HG03196 (cell line): ENCODE data around the gene DMRTB1.
"Not testable (repeated sequence)": the region's sequence is repeated elsewhere in the genome, so short reads cannot be mapped to it uniquely, and the experiment has no call there.

Experiments
- ATAC-seq: cut with Tn5 transposase; IDR thresholded peaks from one replicate; pipeline ENCODE4 v1.9.1; 2021; ENCODE audit not compliant: unreplicated experiment

The DMRTB1 gene

DNA sequence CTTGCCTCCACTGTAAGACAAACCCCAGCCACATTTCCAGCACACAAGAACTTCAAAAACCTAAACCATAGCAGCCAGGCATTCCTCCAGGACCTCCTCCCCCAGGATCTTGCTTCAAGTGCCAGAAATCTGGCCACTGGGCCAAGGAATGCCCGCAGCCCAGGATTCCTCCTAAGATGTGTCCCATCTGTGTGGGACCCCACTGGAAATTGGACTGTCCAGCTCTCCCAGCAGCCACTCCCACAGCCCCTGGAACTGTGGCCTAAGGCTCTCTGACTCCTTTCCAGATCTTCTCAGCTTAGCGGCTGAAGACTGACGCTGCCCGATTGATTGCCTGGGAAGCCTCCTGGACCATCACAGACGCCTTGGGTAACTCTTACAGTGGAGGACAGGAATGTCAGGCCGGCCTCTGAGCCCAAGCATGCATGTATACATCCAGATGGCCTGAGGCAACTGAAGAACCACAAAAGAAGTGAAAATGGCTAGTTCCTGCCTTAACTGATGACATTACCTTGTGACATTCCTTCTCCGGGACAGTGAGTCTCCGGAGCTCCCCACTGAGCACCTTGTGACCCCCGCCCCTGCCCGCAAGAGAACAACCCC lies 24.7 kb upstream of the DMRTB1 start:
- not testable (repeated sequence) for ATAC-seq

DNA sequence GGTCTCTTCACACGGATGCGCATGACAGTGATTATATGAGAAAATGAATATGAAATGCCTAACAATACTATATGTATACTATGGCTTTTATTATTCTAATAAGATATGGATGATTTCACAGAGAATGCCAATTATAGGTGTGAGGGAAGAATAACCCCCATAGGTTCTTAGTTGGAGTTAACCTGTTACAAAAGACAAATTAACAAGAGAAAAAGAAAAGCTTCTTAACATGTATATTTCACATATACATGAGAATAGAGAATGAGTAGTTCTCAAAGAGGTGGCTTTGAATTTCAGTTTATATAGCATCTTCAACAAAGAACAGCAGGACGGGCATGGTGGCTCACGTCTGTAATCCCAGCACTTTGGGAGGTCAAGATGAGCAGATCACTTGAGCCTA lies 24.0 kb upstream of the DMRTB1 start:
- ATAC-seq = no peak

DNA sequence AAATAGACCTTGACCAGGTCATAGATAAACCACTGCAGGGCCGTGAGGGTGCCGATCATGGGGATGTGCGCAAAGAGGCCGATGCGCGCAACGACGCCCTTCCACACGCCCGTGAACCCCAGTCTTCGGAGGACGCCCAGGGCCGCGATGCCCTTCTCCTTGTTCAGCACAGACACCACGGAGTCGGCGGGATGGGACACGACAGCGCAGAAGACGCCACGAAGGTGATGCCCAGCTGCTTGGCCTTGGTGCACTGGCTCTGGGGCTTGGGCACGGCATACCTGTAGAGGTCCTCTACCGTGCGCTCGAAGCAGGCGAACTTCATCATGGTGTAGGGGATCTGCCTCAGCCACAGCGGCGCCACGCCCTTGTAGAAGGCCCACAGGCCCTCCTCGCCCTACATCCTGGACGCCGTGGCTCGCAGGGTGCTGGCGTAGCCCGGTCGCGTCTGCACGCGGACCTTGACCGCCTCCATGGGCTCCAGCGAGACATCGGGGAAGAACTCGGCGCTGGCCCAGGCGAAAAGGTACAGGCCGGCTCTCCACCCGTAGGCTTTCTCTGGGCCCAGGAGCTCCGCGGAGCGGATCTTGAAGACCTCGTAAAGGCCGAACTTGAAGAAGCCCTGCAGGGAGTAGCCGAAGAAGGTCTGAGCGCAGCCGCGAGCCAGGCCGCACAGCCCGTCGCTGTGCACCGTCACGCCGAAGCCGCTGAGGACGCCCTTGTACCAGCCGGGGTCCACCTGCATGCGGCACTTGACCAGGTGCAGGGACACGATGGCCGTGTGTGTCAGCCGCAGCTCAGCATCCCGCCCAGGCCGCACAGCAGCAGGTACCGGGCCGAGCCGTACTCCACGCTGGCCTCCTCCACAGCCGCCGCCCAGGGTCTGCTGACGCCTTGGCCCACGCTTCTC lies 20.5 kb upstream of the DMRTB1 start:
- ATAC-seq = no peak

DNA sequence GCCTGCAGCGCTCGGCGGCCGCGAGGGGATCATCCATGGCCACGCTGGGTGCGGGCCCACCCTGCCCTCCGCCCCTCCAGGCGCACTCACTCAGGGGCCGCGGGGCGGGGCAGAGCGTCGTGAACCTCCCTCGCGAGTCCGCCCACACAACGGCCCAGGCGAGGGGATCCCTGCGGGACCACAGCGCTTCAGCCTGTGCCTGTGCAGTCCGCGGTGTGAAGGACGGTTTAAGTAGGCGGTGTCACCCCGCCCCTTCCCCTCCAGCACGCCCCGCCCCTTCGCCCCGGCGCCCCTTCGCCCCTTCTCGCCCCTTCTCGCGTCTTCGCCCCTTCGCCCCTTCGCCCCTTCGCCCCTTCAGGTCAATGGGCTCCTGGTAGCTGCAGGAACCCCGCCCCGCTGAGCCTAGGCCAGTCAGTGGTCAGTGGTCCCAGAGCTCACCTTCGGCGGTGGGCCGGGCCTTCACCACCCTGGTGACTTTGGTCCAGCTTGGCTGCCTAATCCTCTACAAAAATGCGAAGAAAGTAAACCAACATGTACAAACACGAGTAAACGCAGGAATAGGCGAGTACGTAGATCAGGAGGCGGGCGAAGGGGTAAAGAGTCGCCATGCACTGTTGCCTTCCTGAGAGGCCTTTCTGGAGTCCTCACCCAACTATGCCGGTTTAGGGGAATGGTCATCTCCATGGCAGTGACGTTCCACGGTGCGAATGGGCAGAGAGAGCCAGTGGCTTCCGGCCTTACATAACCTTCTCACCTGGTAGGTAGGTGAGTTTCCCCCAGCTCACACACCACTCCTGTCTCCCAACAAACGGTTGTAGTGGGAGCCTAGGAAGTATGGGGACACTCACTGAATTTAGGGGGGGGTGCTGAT lies 19.6 kb upstream of the DMRTB1 start:
- ATAC-seq = no peak

DNA sequence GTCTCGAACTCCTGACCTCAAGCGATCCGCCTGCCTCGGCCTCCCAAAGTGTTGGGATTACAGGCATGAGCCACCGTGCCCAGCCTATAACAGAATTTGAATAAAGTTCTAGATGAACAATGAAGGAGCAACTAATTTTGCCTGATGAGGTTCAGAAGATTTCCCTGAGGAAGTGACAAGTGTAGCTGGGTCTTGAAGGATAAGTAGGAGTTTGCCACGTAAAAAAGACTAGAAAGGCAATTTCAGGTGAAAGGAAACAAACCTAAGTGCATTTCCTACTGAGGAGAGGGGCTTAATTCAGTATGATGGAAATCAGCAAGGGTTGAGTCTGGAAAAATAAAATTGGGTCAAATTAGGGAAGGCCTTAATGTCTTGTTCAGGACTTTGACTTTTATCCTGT lies 18.6 kb upstream of the DMRTB1 start:
- no peak for ATAC-seq

DNA sequence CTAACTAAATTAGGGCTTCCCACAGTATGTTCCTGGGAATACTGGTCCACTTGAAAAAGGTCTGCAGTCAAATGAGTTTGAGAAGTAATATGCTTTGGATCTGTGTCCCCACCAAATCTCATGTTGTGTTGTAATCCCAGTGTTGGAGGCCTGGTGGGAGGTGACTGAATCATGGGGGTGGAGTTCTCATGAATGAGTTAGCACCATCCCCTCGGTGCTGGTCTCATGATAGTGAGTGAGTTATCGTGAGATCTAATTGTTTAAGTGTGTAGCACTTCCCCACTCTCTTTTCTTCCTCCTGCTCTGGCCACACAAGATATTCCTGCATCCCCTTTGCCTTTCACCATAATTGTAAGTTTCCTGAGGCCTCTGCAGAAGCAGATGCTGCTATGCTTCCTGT lies 16.9 kb upstream of the DMRTB1 start:
- ATAC-seq = no peak

DNA sequence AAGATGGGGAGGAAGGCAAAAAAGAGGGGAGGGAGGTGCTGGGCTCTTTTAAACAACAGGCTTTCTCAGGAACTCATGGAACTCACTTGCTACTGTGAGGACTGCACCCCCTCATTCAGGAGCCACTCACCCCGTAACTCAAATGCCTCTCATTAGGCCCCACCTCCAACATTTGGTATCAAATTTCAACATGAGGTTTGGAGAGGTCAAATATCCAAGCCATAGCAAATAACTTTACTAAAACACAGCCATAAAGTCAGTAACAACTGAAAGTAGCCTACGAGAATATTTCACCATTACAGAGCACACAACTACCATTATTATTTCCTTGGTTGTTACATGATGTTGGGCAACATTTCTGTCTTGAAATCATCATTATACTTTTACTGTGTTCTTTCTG lies 13.1 kb upstream of the DMRTB1 start:
- no peak for ATAC-seq

DNA sequence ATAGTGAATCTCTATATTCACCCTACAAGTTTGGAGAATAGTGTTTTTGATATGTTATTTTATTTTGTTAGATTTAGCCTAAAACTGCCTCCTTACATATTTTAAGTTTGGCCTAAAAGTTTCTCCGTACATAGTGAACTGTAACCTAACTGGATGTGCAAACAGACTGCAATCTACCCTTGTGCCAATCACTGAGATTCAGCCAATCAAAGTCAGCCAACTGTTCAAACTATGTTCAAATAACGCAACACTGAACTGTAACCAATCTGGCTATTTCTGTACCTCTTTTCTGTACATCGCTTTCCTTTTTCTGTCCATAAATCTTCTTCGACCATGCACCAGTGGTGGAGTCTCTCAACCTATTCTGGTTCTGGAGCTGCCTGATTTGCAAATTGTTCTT lies 11.8 kb upstream of the DMRTB1 start:
- no peak for ATAC-seq

DNA sequence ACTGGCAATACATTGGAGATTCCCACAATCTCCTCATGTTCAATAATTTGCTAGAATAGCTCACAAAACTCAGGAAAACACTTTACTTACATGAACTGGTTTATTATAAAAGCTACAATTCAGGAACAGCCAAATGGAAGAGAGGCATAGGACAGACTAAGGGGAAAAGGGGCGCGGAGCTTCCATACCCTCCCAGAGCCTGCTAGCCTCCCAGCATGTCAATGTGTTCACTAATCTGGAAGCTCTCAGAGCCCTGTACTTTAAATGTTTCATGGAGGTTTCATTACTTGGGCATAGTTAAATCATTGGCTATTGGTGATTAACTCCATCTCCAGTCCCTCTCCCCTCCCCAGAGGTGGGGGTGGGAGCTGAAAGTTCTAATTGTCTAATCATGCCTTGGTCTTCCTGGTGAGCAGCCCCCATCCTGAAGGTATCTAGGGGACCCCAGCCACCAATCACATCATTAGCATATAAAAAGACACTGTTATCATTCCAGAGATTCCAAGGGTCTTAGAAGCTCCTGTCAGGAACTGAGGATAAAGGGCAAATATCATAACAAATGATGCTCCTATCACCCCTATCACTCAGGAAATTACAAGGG lies 10.9 kb upstream of the DMRTB1 start:
- no peak for ATAC-seq

DNA sequence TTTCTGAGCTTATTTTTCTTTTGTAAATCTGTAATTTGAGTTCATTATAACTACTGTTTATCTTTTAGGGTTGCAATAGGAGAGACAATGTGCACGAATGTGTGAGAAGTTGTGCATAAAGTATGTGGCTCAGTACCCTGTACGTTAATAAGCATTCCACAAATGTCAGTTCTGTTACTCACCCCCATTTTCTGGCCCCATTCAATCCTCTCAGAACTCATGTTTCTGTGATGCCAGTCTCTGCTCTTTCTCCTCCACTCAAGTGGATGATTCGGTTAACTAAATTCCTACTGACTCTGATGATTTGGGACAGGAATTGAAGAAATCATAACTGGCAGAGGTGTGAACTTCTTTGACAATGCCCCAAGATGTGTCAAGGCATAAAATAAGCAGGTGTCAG lies 10.2 kb upstream of the DMRTB1 start:
- ATAC-seq = no peak

DNA sequence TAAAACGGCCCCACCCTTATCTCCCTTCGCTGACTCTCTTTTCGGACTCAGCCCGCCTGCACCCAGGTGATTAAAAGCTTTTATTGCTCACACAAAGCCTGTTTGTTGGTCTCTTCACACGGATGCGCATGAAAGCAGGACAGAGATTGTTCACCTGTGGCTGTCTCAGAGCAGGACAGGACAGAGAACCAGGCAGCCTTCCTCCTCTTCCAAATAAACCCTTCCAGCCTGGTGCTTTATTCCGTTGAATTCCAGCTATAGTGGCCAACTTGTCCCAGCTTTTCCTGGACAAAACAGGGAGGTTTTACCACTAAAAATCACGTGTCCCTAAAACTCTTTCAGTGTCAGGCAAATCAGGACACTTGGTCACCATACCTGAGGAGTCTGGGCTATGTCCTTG lies 9.5 kb upstream of the DMRTB1 start:
- no peak for ATAC-seq

DNA sequence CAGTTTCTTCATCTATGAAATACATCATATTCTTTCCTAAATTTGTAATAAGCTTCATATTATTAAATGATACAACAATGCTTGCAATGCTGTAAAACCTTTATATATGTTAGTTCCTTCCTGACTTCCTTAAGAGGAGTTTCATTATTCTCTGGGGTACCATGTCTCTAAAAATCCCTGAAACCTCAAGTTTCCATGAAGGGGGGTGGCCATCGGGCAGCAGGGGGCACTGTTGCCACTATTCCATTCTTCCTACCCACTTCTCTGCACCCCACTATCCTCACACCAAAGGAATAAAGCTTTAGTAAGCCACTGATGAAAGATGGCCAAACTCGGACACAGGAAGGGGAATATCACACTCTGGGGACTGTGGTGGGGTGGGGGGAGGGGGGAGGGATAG lies 9.0 kb upstream of the DMRTB1 start:
- no peak for ATAC-seq

DNA sequence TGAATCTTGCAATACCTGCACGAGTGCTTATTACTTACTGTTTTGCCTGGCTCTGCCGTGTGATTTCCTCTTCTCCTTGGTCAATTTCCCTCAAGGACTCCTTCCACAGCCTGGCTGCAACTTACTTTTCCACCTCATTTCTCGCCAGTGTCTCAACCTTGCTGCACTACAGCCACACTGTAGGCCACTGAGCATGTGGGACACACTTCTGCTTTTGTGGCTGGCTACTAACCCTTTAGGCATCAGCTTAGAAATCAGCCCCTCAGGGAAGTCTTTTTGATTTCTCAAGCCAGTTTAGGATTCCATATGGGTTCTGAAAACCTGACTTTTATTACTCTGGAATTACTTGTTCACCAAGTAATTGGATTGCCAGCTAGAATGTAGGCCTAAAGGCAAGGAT lies 5.2 kb upstream of the DMRTB1 start:
- ATAC-seq = no peak

DNA sequence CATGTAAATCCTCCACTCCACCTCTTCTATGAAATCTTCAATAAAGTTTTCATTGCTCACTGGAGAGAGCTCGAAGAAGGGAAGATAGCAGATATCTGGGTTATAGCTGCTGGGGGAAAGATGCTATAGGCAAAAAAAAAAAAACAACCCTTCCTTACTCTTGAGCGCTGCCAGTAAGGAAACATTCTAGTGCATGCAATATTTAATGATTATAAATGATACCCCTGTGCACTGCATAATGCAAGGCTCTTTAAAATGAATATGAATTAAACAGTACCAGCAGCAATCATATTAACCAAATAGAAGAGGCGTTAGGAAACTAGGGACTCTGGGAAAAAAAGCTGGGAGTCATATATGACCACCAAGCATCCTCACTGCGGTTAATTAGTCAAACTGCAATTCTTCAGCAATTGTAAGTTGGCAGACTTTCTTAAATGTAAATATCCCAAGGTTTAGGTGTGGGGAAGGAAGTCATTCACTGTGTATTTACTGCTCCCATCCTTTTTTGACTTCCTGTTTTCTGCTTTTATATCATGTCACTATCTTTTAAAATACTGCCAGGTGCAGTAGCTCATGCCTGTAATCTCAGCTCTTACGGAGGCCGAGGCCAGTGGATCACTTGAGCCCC lies 3.7 kb upstream of the DMRTB1 start:
- no peak for ATAC-seq

DNA sequence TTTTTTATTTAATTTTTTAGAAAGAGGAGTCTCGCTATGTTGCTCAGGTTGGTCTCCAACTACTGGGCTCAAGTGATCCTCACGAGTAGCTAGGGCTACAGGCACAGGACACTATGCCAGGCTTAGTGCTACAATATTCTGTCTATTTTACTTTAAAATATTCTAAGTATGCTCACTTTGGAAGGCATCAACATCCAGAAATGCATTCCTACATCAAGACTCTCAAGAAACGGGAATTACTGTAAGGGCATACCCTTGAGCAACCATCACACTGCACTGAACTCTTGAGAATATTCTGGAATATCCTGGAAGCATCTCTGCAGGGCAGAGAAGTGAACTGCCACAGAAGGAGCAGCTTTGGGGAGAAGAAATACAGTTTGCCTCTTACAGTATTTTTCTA lies 565 bp upstream of the DMRTB1 start:
- ATAC-seq = no peak

DNA sequence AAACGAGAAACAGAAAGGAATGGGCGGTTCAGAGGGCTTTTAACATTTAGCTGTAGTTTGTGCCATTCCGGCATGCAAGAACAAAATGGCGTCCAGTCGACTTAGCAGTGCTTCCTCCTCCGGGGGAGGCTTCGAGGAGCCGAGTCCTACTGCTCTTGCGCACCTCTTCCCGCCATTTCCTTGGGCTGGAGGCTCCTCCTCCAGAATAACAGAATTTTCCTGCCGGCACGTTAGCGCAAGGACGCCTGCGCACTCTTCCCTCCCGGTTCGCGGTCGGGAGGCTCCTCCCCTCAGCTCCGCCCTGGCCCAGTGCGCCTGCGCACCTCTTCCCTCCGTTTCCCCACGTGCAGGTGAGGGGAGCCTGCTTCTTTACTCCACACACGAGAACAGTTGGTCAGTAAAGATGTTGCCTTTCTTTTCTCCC lies 1.0 kb downstream of the DMRTB1 start:
- ATAC-seq = no peak

DNA sequence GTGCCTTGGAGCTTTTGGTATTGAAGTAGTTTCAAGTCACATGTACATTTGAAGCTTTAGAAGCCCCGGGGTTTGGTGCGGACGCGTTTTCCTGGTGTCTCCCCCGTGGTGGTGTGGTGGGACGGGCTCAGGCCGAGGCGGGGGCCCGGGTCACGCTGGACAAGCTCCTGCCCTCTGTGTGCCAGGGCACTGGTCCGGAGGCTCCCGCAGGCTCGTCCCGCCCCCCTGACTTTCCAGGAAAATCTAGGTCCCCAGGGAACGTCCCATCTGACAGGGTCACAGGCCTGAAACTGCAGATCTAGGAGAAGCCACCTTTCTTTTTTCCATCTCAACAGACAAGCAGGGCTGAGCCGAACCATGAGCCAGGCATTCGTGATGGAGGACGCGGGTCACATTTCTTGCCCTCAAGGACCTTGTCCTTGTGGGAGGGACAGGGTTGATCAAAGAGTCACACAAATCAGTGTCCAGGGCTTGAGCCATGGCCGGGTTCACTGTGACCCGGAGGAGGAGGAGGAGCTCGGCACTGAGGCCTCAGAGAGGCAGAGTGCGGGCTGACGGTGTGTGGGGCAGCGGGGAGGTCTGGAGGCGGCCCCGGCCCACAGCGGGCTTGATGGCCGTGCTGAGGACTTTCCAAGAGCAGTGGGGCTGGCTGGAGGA lies 1.6 kb downstream of the DMRTB1 start:
- no peak for ATAC-seq

DNA sequence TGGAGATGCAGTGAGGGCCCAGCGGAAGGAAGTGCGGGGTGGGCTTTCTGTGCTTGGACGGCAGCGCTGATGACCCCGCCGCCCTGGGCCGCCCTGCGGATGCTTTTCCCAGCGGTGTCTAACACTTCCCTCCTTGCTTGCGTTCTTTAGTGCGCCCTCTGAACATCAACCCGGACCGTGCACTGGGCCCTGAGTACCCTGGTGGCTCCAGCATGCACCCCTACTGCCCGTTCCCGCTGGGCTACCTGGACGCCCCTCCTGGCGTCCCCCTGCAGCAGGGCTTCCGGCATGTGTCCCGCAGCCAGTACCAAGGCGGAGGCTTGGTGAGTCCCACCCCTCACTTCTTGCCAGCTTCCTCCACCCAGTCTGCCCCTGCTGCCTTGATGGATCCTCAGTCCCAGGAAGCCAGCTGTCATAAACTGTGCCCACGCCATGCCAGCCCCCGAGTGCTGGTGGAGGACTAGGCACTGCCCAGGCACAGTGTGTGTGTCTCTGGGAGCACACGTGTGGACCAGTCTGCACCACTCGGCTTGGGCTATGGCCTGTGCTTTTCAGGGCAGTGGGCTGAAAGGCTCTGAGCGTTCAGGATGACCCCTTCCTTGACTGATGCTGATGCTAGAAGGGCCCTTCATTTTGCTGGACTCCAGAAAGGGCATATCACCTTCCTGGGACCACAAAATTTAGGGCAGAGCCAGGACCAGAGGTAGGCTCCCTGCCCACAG lies 2.3 kb downstream of the DMRTB1 start:
- no peak for ATAC-seq

DNA sequence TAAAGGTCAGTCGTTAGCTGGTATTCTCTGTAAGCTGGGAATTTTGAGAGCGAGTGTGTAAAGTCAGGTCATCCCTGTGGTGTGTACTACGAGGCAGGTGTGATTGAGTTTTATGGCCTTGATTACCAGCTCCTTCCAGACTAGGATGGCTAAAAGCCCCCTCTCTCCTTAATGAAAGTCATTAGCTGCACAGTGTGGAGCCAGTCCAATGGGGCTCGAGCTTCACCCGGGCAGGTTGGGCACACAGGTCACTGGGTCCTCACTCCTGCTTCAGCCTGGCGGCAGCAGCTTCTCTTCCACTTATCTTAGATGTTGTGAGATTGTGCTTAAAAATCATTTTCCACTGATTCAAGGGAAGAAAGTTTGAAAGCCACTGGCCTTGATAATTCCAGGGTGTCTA lies 3.0 kb downstream of the DMRTB1 start:
- no peak for ATAC-seq
